SKM-1 (cell line): ENCODE results near the gene ACSS3.

Experiments used
- DNase-seq: peaks from one replicate; lab custom pipeline; 2025; ENCODE audit not compliant: unreplicated experiment; lab: John Stamatoyannopoulos, UW

Gene ACSS3

DNA sequence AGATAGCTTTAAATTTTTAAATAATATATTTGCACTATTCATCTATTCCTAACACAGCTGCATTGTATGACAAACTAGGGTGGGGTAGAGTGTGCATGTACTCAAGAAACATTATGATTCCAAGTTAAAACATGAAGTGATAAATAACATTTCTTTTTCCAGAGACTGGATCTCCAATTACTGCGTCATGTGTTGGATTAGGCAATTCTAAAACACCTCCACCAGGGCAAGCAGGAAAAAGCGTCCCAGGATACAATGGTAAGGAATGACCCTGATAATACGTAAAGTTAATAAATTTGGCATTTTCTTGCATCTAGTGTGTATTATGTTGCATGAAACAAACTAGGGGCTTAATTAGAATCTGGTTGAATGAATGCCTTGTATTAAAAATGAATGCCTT, 138.9 kb downstream of the ACSS3 start:
- DNase-seq: no peak

DNA sequence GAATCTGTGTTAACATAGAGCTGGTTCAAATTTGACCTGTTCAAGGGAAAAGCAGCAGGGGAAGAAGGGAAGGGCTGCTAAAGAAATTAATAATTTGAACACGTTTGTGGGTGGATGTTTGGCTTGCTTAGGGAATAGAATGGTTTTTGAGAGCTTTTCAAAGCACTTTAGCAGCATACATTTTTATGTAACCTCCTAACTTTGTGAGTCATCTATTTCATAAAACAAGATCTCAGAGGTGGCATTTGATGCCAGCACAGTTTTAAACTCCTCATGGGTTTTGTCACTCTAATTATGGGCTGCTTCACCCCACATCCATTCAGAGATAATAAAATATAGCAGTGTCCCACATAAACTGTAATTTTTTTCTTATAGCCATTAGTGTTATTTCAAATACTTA, 143.8 kb downstream of the ACSS3 start:
- DNase-seq: no peak

- DNase-seq: no peak
These were observed 145.1 kb downstream of the ACSS3 start for GRCh38 chr12:81222846-81223592.

- DNase-seq: no peak
These were observed 146.7 kb downstream of the ACSS3 start for GRCh38 chr12:81224626-81225025.

DNA sequence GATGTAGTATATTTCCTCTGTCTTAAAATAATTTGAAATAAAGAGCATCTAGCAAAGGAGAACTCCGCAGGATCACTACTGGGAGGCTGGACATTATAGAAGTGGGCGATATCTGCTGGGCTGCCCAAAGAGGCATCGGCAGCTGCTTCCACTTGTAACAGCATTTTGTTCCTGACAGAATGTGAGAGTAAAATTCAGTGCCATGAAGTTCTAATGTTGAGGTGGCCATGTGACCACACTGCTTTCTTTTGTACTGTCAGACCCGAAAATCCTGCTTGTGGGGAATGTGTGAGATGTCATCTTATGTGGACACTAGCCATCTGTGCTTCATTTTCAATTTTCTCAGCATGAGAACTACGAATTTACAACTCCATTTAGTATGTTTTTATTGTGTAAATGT, 151.9 kb downstream of the ACSS3 start:
- DNase-seq: no peak

DNA sequence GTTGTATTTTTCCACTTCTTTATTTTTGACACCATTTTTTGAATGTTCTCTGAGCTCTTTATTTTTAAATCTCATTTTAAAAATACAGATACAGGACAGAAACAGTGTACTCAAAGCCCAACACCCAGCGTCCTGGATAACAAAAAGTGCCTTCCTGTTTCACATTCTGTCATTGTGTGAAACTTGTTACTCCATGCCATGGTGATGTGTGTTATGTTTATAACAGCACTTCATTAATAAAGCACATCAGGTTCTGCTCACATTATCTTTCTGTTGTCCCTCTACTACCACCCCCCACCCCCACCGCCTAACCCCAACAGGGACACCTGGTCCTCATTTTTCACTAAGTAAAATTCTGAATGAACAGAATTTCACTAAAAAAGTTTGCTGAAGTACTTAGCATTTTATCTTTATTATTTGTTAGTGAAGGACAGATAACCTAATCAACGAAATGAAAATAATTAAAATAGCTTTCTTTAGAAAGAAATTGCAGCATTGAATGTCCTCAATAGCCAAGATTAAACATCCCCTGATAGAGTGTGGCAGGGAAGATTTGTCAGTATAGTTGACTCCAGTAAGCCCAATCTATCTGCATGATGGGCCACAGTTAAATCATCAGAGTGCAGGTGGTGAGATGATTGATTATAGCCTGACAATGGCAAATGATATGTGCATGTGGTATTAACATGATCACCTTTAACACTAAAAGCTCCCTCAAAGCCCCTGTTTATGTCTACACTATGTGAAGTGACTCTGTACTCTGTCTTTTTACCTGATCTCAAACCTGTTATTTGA, 153.9 kb downstream of the ACSS3 start:
- no peak for DNase-seq

- DNase-seq: no peak
These were observed 167.6 kb downstream of the ACSS3 start for GRCh38 chr12:81245458-81245857.

DNA sequence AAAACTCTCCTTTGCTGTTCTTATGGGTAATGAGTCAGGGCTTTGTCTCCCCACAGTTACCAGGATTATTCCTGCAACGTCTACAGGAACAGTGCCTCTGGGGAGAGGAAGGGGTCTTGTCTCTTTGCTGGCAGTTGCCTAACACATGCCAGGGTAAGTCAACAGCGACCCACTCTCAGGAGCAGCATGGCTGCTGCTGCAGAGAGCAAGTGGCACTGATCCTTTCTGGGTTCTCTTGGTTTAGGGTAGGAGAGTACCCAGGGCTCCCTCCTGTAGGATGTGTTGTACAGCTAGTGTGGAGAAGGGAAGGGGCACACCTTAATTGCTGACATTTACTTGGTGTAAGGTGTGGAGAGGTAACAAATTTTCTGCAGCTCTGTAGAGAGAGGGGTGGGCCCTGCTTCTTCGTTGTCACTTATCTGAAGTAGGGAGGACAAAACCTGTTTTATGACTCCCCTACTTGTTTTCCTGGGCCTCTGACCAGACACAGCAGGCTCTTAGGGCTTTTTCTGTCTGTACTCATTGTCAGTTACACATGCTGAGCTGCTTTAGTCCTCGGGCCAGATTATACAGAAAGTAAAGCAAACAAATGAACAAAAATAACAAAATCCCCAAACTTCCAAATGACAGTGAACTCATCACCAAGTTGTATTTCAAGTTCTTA, 168.2 kb downstream of the ACSS3 start:
- DNase-seq: no peak

- no peak for DNase-seq
These were observed 172.1 kb downstream of the ACSS3 start for GRCh38 chr12:81249976-81250375.

GRCh38 chr12:81252228-81252627, 174.3 kb downstream of the ACSS3 start:
- no peak for DNase-seq

GRCh38 chr12:81253360-81253759, 175.5 kb downstream of the ACSS3 start:
- DNase-seq: no peak

- DNase-seq: no peak
These were observed 177.6 kb downstream of the ACSS3 start for GRCh38 chr12:81255456-81255855.

- no peak for DNase-seq
These were observed 178.1 kb downstream of the ACSS3 start for GRCh38 chr12:81255947-81256346.

- peak; percentile 1 for DNase-seq
These were observed 180.2 kb downstream of the ACSS3 start for GRCh38 chr12:81257947-81258551.

DNA sequence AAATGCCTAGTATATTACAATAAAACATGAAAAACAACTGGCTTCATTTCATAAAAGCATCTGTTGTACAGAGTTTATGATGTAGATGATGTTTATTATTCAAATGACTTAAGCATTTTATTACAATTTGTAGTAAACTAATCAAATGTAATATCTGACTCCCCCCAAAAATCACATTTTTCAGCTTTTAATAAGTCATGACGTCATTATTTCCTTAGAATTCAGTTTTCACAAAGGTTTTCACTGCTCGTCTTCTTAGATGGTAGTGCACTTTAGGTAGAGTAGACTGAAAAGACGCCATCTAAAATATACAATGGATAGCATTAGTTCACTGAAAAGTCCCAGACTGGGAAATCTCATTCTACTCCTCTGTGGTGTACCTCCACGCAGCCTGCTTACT, 181.5 kb downstream of the ACSS3 start:
- no peak for DNase-seq

DNA sequence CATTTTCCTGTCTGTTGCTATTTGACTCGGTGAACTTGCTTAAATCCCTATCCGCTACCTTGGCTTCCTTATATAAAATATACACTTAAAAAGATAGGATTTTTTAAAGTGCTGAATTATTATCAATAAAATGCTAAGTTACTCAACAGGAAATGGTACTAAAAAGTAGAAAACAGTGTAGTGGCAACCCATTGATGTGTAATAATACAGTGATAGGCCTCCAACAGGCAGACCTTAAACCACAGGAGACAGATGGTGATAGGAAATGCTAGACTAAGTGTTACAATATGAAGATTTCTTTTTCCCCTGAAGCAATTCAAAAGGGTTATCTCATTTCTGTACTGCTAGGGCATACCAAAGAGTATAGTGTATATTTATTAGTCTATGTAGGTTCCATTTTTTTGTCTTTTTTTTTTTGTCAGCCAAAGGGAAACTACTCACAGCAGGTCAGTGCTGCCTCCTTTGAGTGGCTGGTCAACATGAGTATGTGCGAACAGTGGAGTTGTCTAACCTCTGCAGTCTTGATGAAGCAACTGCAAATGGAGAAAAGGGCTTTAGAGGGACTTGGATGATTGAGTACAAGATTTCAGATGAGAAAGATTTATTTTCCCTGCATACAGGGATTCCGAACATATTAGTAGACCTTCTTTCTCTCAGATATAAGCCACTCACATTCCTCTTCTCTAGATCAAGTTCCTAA, 183.8 kb downstream of the ACSS3 start:
- DNase-seq: no peak

DNA sequence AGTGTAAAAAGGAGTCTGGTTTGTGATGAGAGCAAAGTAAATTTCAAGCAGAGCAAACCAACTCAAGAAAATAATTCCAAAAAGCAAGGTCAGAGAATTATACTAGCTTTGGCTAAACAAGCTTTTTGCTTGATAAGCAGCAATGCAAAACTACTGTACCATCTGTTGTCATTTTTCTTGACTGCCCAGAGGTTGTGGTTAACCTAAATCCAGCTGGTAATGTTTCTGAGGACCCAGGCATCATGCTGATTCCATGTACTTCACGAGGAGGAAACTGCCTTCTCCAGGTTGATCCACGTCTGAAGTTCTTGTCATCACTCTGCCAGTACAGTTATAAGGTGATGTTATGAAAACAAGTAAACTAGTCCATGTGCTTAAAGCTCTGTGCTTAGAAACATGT, 185.2 kb downstream of the ACSS3 start:
- no peak for DNase-seq

- no peak for DNase-seq
These were observed 192.5 kb downstream of the ACSS3 start for GRCh38 chr12:81270385-81270784.

DNA sequence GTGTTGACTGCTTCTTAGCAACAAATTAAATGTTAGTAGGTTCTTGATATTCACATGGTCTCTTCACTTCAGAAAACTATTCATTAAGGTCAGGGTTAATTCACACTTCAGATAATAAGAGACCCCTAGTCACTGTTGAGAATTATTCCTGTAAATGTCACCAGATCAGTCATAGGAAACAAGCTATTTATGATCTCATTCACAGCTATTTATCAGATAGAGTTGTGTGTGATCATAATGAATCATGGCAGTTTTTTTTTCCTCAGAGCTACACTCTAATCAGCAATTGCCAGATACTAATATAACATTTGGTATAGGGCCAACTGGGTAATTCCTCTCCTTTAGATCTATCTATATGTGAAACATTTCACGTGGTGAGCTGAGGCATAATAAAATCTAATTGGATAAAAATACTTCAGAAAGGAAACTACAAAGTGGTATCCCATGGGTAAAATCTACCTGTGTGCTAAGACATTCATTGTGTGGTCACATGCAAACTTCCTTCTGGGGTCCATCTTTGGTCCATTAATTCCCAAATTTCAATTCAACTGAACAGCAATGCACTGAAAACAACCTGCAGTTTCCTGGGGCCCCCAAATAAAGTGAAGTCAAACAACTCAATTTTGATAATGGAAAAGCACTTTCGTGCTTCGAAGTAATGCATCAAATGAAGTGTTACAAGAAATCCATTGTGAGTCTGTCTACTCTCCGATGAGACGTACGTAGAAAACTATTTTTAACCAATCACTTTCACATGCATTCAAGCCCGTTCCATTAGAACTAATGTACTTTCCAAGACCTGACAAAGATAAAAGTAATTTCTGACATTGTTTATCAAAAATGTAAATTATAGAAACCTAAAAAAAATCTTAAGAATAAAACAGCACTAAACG, 197.0 kb downstream of the ACSS3 start:
- no peak for DNase-seq

DNA sequence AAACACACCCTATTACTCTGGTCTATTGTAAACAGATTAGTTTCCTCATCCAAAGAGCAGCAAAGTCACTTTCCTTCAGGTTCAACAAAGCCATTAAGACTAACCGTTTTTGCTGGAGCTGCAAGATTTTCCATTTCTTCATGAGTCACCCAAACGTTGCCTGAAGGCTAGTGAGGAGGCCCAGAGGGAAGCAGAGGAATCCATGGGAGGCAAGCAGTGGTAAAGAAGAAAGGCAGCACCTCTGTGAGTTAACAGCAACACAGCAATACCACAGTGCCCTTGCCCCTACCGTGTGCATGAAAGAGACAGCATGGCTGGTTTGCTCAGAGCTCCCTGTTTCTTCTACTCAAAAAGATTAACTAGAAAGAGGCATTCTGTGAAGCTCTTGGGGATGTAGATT, 206.3 kb downstream of the ACSS3 start:
- DNase-seq: no peak
